Measurements from ENCODE around the gene TTLL3.

TTLL3 gene

DNA sequence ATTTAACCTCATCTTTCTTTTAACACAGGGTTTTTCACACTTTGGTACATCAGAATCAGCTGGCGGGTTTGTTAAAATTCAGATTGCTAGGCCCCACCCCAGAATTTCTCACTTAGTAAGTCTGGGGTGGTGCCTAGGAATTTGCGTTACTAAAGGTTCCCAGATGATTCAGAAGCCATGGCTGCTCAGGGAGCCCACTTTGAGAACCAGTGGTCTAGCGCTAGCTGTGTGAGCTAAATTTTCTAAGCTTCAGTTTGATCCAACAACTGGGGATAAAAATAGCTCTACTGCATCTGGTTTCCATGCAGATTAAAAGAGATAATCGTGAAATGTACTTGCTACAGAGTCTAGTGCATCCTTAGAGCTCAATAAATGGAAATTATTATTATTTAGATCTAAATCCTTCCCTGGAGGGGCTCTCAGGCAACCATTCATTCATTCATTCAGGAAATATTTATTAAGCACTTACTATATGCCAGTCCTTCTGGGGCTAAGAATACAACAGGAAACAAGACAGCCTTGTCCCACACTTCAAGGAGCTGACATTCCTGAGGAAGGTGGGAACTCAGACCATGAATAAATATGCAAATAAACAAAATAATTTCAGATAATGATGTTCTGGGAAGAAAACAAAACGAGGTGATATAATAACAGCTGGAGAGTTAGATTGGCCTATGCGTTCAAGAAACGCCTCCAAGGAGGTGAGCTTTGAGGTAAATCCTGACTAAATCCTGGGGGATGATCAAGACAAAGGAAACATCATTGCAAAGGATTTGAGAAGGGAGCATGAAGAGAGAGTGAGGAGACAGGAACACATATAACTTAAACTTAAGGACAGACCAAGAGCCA, 73.9 kb downstream of the TTLL3 start:
- peak overlapping the region in 7 of 21 experiments; percentile 1 to 67 (median 30) for H3K27ac ChIP-seq
- H3K4me3 ChIP-seq, result no peak overlapping the region

GRCh38 chr3:9884555-9885165, 74.6 kb downstream of the TTLL3 start:
- peak overlapping the region in 4 of 21 experiments; percentile 1 to 67 (median 36) for H3K27ac ChIP-seq
- no peak overlapping the region for H3K4me3 ChIP-seq

All from skin epidermis (tissue), 12 donors.